ENCODE results near the gene MASP1.

GRCh38 chr3:187236962-187237361 lies 54.6 kb downstream of the MASP1 start:
- no peak for TF ChIP-seq GATA2 (IDR thresholded peaks at IDR 0.05; ENCODE audit: low read depth, low read length)
- TF ChIP-seq GATA3 (IDR thresholded peaks at IDR 0.05; ENCODE audit: low read depth, low read length): no peak

All from SH-SY5Y (cell line).